NCI-H526 (cell line): ENCODE data around the gene PTAR1.
"Not testable (repeated sequence)": the region's sequence is repeated elsewhere in the genome, so short reads cannot be mapped to it uniquely, and the experiment has no call there.

Source experiments
- DNase-seq, 2 experiments: peaks; one replicate each; lab custom pipeline; 2025; lab: John Stamatoyannopoulos, UW

Gene PTAR1

GRCh38 chr9:69759421-69760277 lies at the start of gene PTAR1:
Gene PTAR1 (minus strand): TSS chr9:69760011. CDS start chr9:69759938, 73 bp downstream.
- DNase-seq: peak; percentile 43 to 87

- peak in 1 of 2 experiments; percentile 2 for DNase-seq
These were observed 49.6 kb upstream of the PTAR1 start for GRCh38 chr9:69809304-69809863.

- DNase-seq: no peak
These were observed 46.8 kb upstream of the PTAR1 start for GRCh38 chr9:69806627-69807026.

GRCh38 chr9:69805962-69806515 lies 46.2 kb upstream of the PTAR1 start:
- DNase-seq: no peak

GRCh38 chr9:69801989-69802388 lies 42.2 kb upstream of the PTAR1 start:
- DNase-seq: no peak

- DNase-seq: not testable (repeated sequence)
These were observed 40.2 kb upstream of the PTAR1 start for GRCh38 chr9:69800027-69800426.

GRCh38 chr9:69799521-69799920 lies 39.7 kb upstream of the PTAR1 start:
- DNase-seq: not testable (repeated sequence)

- no peak for DNase-seq
These were observed 38.9 kb upstream of the PTAR1 start for GRCh38 chr9:69798744-69799143.

- no peak for DNase-seq
These were observed 37.9 kb upstream of the PTAR1 start for GRCh38 chr9:69797675-69798074.

GRCh38 chr9:69794356-69794755 lies 34.5 kb upstream of the PTAR1 start:
- DNase-seq: no peak

GRCh38 chr9:69785757-69786156 lies 25.9 kb upstream of the PTAR1 start:
- DNase-seq: no peak

GRCh38 chr9:69773258-69773657 lies 13.4 kb upstream of the PTAR1 start:
- no peak for DNase-seq

GRCh38 chr9:69771775-69772418 lies 12.1 kb upstream of the PTAR1 start:
- DNase-seq: no peak

GRCh38 chr9:69768716-69769115 lies 8.9 kb upstream of the PTAR1 start:
- no peak for DNase-seq

GRCh38 chr9:69768101-69768500 lies 8.3 kb upstream of the PTAR1 start:
- DNase-seq: no peak

- DNase-seq: not testable (repeated sequence)
These were observed 4.1 kb upstream of the PTAR1 start for GRCh38 chr9:69763862-69764261.

GRCh38 chr9:69762527-69762926 lies 2.7 kb upstream of the PTAR1 start:
- no peak for DNase-seq

GRCh38 chr9:69760278-69760610 lies 433 bp upstream of the PTAR1 start:
- no peak for DNase-seq

GRCh38 chr9:69759021-69759420 lies 790 bp downstream of the PTAR1 start:
- DNase-seq: no peak

GRCh38 chr9:69757996-69758675 lies 1.7 kb downstream of the PTAR1 start:
- DNase-seq: peak in 1 of 2 experiments; percentile 28

- no peak for DNase-seq
These were observed 4.6 kb downstream of the PTAR1 start for GRCh38 chr9:69755205-69755604.

GRCh38 chr9:69753830-69754229 lies 6.0 kb downstream of the PTAR1 start:
- DNase-seq: no peak
